ENCODE results near the gene KCNMB1. TPM values are rescaled to one million over a fixed set of nuclear protein-coding genes. Genes with fewer than 3 reads are reported as not detected.

KCNMB1 gene
- total RNA-seq, 2 donors from 2014 or later: 0.09 TPM; not detected in 1

- DNase-seq: peak; percentile 87
- Histone ChIP-seq H3K27me3 (ENCODE audit: control insufficient read depth, insufficient read depth, low read length, poor library complexity, severe bottlenecking) (peaks cover 10% of the 10 kb centered on the region), H3K36me3 (ENCODE audit: control insufficient read depth, insufficient read depth, low read length) (no peaks in the 10 kb centered on the region), H3K4me1 (ENCODE audit: control insufficient read depth, insufficient read depth, low read length) (peaks cover 14% of the 10 kb centered on the region), H3K9me3 (ENCODE audit: control insufficient read depth, low read length) (no peaks in the 10 kb centered on the region), H3K4me3 (ENCODE audit: low read length) (no peak overlapping the region), H3K9ac (ENCODE audit: extremely low read depth, low read length, poor library complexity, severe bottlenecking) (no peak overlapping the region), H3K27ac (ENCODE audit: low read depth, low read length) (no peak overlapping the region)
- no peak for TF ChIP-seq CTCF (conservative IDR thresholded peaks at IDR 0.05)
- Mint-ChIP-seq H3K9me3 (no peaks in the 10 kb centered on the region), H3K36me3 (ENCODE audit: low read depth) (no peaks in the 10 kb centered on the region), H3K27ac (peak overlapping the region; percentile 49), H3K4me1 (peaks cover 43% of the 10 kb centered on the region), H3K27me3 (ENCODE audit: insufficient read depth) (peaks cover 7% of the 10 kb centered on the region), H3K4me3 (peak overlapping the region; percentile 10)
- 41 to 55% methylated on average over 8 to 11 of the region's 11 CpGs for WGBS, 2 experiments (ENCODE audit: insufficient coverage in 1 of 2, insufficient read length in 1 of 2)
These were observed 55.8 kb downstream of the KCNMB1 start for GRCh38 chr5:170333161-170333910.

GRCh38 chr5:170332058-170332457 lies 57.1 kb downstream of the KCNMB1 start:
- no peak overlapping the region for H3K27ac Mint-ChIP-seq

GRCh38 chr5:170330568-170331054 lies 58.6 kb downstream of the KCNMB1 start:
- no peak for DNase-seq
- Histone ChIP-seq H3K36me3 (ENCODE audit: control insufficient read depth, insufficient read depth, low read length) (no peaks in the 10 kb centered on the region), H3K9me3 (ENCODE audit: control insufficient read depth, low read length) (no peaks in the 10 kb centered on the region), H3K27me3 (ENCODE audit: control insufficient read depth, insufficient read depth, low read length, poor library complexity, severe bottlenecking) (no peaks in the 10 kb centered on the region), H3K4me3 (ENCODE audit: low read length) (no peak overlapping the region), H3K4me1 (ENCODE audit: control insufficient read depth, insufficient read depth, low read length) (peaks cover 14% of the 10 kb centered on the region), H3K27ac (ENCODE audit: low read depth, low read length) (no peak overlapping the region), H3K9ac (ENCODE audit: extremely low read depth, low read length, poor library complexity, severe bottlenecking) (no peak overlapping the region)
- Mint-ChIP-seq H3K4me3 (no peak overlapping the region), H3K27me3 (ENCODE audit: insufficient read depth) (no peaks in the 10 kb centered on the region), H3K27ac (no peak overlapping the region), H3K4me1 (peaks cover 31% of the 10 kb centered on the region), H3K36me3 (ENCODE audit: low read depth) (no peaks in the 10 kb centered on the region), H3K9me3 (no peaks in the 10 kb centered on the region)
- no peak for TF ChIP-seq CTCF (conservative IDR thresholded peaks at IDR 0.05)
- 92 to 100% methylated on average over 8 to 11 of the region's 11 CpGs for WGBS, 2 experiments (ENCODE audit: insufficient coverage in 1 of 2, insufficient read length in 1 of 2)

More at GRCh38 chr5:170332058-170332457, 57.1 kb downstream of the KCNMB1 start:
- DNase-seq: no peak
- Histone ChIP-seq H3K36me3 (ENCODE audit: control insufficient read depth, insufficient read depth, low read length) (no peaks in the 10 kb centered on the region), H3K9me3 (ENCODE audit: control insufficient read depth, low read length) (no peaks in the 10 kb centered on the region), H3K9ac (ENCODE audit: extremely low read depth, low read length, poor library complexity, severe bottlenecking) (no peak overlapping the region), H3K27ac (ENCODE audit: low read depth, low read length) (no peak overlapping the region), H3K27me3 (ENCODE audit: control insufficient read depth, insufficient read depth, low read length, poor library complexity, severe bottlenecking) (peaks cover 3% of the 10 kb centered on the region), H3K4me3 (ENCODE audit: low read length) (no peak overlapping the region), H3K4me1 (ENCODE audit: control insufficient read depth, insufficient read depth, low read length) (peaks cover 14% of the 10 kb centered on the region)
- H3K36me3 Mint-ChIP-seq (ENCODE audit: low read depth): no peaks in the 10 kb centered on the region
- H3K4me3 Mint-ChIP-seq: no peak overlapping the region
- H3K9me3 Mint-ChIP-seq: no peaks in the 10 kb centered on the region
- no peak for TF ChIP-seq CTCF (conservative IDR thresholded peaks at IDR 0.05)
- WGBS, 2 experiments (ENCODE audit: insufficient coverage in 1 of 2, insufficient read length in 1 of 2): 75 to 100% methylated on average over 1 to 5 of the region's 5 CpGs
- H3K27me3 Mint-ChIP-seq (ENCODE audit: insufficient read depth): peaks cover 6% of the 10 kb centered on the region
- H3K4me1 Mint-ChIP-seq: peaks cover 35% of the 10 kb centered on the region
